Measurements from ENCODE around the gene RAB34.
A peak's percentile ranks its signal among the peaks of the same experiment; 100 is the strongest.

RAB34 gene

GRCh38 chr17:28751600-28752366, 34.1 kb upstream of the RAB34 start:
- Histone ChIP-seq H3K9me2 (replicated peaks; ENCODE audit: low read depth, low read length) (no peaks in the 10 kb centered on the region), H4K20me1 (ENCODE audit: insufficient read depth, low read length, poor library complexity, severe bottlenecking) (peaks cover 23% of the 10 kb centered on the region), H3F3A (ENCODE audit: low read depth) (no peaks in the 10 kb centered on the region), H3K4me3 (ENCODE audit: low read length, poor library complexity, severe bottlenecking) (no peak overlapping the region), H3K9ac (ENCODE audit: low read depth, low read length, poor library complexity, severe bottlenecking) (no peak overlapping the region), H3K27me3 (ENCODE audit: insufficient read depth, low read length, poor library complexity, severe bottlenecking) (no peaks in the 10 kb centered on the region), H3K4me1 (ENCODE audit: insufficient read depth, low read length, poor library complexity, severe bottlenecking) (peaks cover 7% of the 10 kb centered on the region), H3K9me3 (ENCODE audit: insufficient read depth, low read depth, low read length) (no peaks in the 10 kb centered on the region), H3K36me3 (ENCODE audit: insufficient read depth, low read length) (peaks cover 27% of the 10 kb centered on the region; the same call in 1 of the 2 replicates), H2AFZ (ENCODE audit: low read length) (no peak overlapping the region), H3K4me2 (ENCODE audit: low read depth, low read length, poor library complexity, severe bottlenecking) (no peak overlapping the region), H3K79me2 (ENCODE audit: insufficient read depth, low read length) (peaks cover 15% of the 10 kb centered on the region)
- no peak for TF ChIP-seq EZH2phosphoT487 (IDR thresholded peaks at IDR 0.05; ENCODE audit: borderline replicate concordance)
- no peak for TF ChIP-seq CTCF (conservative IDR thresholded peaks at IDR 0.05; ENCODE audit: low read length)

GRCh38 chr17:28750178-28751047, 32.7 kb upstream of the RAB34 start:
- peaks cover 29% of the 10 kb centered on the region for H3K79me2 ChIP-seq (ENCODE audit: insufficient read depth, low read length)
- peak overlapping the region; percentile 3 for H3K4me2 ChIP-seq (ENCODE audit: low read depth, low read length, poor library complexity, severe bottlenecking)
- H3K4me1 ChIP-seq (ENCODE audit: insufficient read depth, low read length, poor library complexity, severe bottlenecking) = peaks cover 21% of the 10 kb centered on the region
- H3K27me3 ChIP-seq (ENCODE audit: insufficient read depth, low read length, poor library complexity, severe bottlenecking) = no peaks in the 10 kb centered on the region
- H4K20me1 ChIP-seq (ENCODE audit: insufficient read depth, low read length, poor library complexity, severe bottlenecking) = peaks cover 37% of the 10 kb centered on the region
- peaks cover 25% of the 10 kb centered on the region; the same call in 1 of the 2 replicates for H3K36me3 ChIP-seq (ENCODE audit: insufficient read depth, low read length)
- H3K9ac ChIP-seq (ENCODE audit: low read depth, low read length, poor library complexity, severe bottlenecking) = no peak overlapping the region
- no peak overlapping the region for H2AFZ ChIP-seq (ENCODE audit: low read length)
- no peaks in the 10 kb centered on the region for H3K9me2 ChIP-seq (replicated peaks; ENCODE audit: low read depth, low read length)
- no peak overlapping the region for H3K4me3 ChIP-seq (ENCODE audit: low read length, poor library complexity, severe bottlenecking)
- H3F3A ChIP-seq (ENCODE audit: low read depth) = no peaks in the 10 kb centered on the region
- TF ChIP-seq EZH2phosphoT487 (IDR thresholded peaks at IDR 0.05; ENCODE audit: borderline replicate concordance) (no peak), CTCF (conservative IDR thresholded peaks at IDR 0.05; ENCODE audit: low read length) (peak; percentile 99)
- H3K9me3 ChIP-seq (ENCODE audit: insufficient read depth, low read depth, low read length) = no peaks in the 10 kb centered on the region

GRCh38 chr17:28749516-28750177, 32.0 kb upstream of the RAB34 start:
- no peak for TF ChIP-seq EZH2phosphoT487 (IDR thresholded peaks at IDR 0.05; ENCODE audit: borderline replicate concordance)
- no peak for TF ChIP-seq CTCF (conservative IDR thresholded peaks at IDR 0.05; ENCODE audit: low read length)
- Histone ChIP-seq H4K20me1 (ENCODE audit: insufficient read depth, low read length, poor library complexity, severe bottlenecking) (peaks cover 40% of the 10 kb centered on the region), H3K4me1 (ENCODE audit: insufficient read depth, low read length, poor library complexity, severe bottlenecking) (peaks cover 24% of the 10 kb centered on the region), H3K9me2 (replicated peaks; ENCODE audit: low read depth, low read length) (no peaks in the 10 kb centered on the region), H2AFZ (ENCODE audit: low read length) (no peak overlapping the region), H3K79me2 (ENCODE audit: insufficient read depth, low read length) (peaks cover 37% of the 10 kb centered on the region), H3K9ac (ENCODE audit: low read depth, low read length, poor library complexity, severe bottlenecking) (no peak overlapping the region), H3F3A (ENCODE audit: low read depth) (no peaks in the 10 kb centered on the region), H3K27me3 (ENCODE audit: insufficient read depth, low read length, poor library complexity, severe bottlenecking) (no peaks in the 10 kb centered on the region), H3K36me3 (ENCODE audit: insufficient read depth, low read length) (peaks cover 25% of the 10 kb centered on the region; the same call in 1 of the 2 replicates), H3K4me3 (ENCODE audit: low read length, poor library complexity, severe bottlenecking) (no peak overlapping the region), H3K4me2 (ENCODE audit: low read depth, low read length, poor library complexity, severe bottlenecking) (no peak overlapping the region), H3K9me3 (ENCODE audit: insufficient read depth, low read depth, low read length) (no peaks in the 10 kb centered on the region)
